ENCODE results near the gene GALT. TPM values are rescaled to one million over a fixed set of nuclear protein-coding genes. Genes with fewer than 3 reads are reported as not detected.

Gene GALT
- total RNA-seq, 2 experiments from 2014 or later, result 42.0 to 44.6 TPM

DNA sequence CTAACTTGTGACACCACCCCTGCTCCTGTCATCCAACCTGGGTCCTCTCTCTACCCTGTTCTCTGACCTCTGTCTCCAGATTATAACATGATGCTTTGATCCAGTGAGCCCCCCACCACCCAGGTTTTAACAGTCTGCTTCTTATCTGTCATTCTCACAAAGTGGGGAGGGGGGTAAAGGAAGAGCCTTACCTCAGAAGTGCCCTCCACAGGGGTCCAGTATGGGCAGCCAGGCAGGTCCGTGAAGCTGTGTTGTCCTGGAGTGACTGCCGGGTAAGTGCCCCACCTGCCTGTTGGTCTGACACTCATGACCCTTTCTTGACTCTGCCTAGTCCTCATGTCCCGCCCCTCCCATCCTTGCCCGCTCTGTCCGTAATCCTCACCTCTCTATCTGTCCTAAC, 8.9 kb downstream of the GALT start:
- CTCF ChIA-PET, result no interaction called here
- intact Hi-C loops (cut with micrococcal nuclease), result no loop called here
- Mint-ChIP-seq H3K27ac (no peak overlapping the region), H3K4me3 (no peak overlapping the region), H3K27me3 (ENCODE audit: low read depth) (no peaks in the 10 kb centered on the region), H3K4me1 (ENCODE audit: low read depth) (peaks cover 15% of the 10 kb centered on the region), H3K36me3 (ENCODE audit: low read depth) (peaks cover under 1% of the 10 kb centered on the region), H3K9me3 (no peaks in the 10 kb centered on the region)
- no peak for DNase-seq

DNA sequence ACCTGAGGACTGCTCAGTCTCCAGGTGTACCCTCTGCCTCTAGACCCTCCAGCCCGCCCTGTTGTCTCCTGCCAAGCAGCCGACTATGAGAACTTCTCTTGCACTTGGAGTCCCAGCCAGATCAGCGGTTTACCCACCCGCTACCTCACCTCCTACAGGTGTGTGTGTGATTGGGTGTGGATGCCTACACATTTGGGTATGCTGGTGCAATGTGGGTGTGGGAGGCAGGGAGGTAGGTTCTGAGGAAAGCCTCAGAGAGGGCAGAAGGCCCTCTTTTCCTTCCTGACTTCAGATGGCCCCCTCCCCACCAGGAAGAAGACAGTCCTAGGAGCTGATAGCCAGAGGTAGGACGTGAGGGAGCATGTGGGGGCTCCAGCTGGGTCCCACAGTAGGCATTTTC, 10.5 kb downstream of the GALT start:
- intact Hi-C loops (cut with micrococcal nuclease), result no loop called here
- H3K4me3 Mint-ChIP-seq, result no peak overlapping the region
- CTCF ChIA-PET, result interaction anchor here (1.1 kb wide), 1 partner anchor 8 kb away, joined by 3 read pairs; no protein-coding TSS in a partner anchor
- no peak for DNase-seq
- no peaks in the 10 kb centered on the region for H3K9me3 Mint-ChIP-seq
- peaks cover 3% of the 10 kb centered on the region for H3K36me3 Mint-ChIP-seq (ENCODE audit: low read depth)
- no peaks in the 10 kb centered on the region for H3K27me3 Mint-ChIP-seq (ENCODE audit: low read depth)
- no peak overlapping the region for H3K27ac Mint-ChIP-seq
- H3K4me1 Mint-ChIP-seq (ENCODE audit: low read depth), result peaks cover 24% of the 10 kb centered on the region

- no peak overlapping the region for H3K4me3 Mint-ChIP-seq
- intact Hi-C loops (cut with micrococcal nuclease), result no loop called here
Measured at GRCh38 chr9:34658461-34658860, 12.0 kb downstream of the GALT start.

DNA sequence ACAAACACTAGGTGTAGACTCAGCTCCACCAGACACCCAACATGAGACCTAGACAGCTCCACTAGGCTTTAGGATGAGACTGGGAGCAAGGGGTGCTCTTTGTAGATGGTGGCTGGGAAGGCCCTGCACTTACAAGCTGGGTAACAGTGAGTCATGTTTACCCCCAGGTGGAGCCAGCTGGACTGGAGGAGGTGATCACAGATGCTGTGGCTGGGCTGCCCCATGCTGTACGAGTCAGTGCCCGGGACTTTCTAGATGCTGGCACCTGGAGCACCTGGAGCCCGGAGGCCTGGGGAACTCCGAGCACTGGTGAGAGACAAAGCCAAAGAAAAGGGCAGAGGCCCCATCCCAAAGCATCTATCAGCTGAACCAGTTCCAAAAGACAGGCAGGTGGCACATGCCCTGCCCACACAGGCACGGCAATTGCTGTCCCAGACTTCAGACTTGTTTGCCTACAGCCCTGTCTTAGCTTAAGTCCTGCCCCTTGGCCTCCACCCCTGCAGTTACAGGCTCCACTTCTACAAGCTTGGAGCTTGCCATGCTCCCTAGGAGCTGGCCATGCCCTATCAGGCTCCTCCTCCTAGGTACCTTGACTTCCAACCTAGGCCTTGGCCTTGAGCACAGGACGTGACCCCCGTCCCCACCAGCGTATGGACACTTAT, 13.2 kb downstream of the GALT start:
- peak; percentile 45 for DNase-seq
- H3K4me3 Mint-ChIP-seq, result no peak overlapping the region
- intact Hi-C loops (cut with micrococcal nuclease), result loop anchor here (5.0 to 10.0 kb wide), 3 partner anchors 328 to 1475 kb away; partner anchors contain the start of genes DNAJB5, GLIPR2 and TESK1
- no peak overlapping the region for H3K27ac Mint-ChIP-seq
- peaks cover 37% of the 10 kb centered on the region for H3K4me1 Mint-ChIP-seq (ENCODE audit: low read depth)
- H3K36me3 Mint-ChIP-seq (ENCODE audit: low read depth), result peaks cover 3% of the 10 kb centered on the region
- no peaks in the 10 kb centered on the region for H3K27me3 Mint-ChIP-seq (ENCODE audit: low read depth)
- no peaks in the 10 kb centered on the region for H3K9me3 Mint-ChIP-seq
- CTCF ChIA-PET, result interaction anchor here (0.8 to 5.8 kb wide), 3 partner anchors 12 to 43 kb away, joined by 3 to 40 read pairs (median 4); partner anchors contain the start of genes DCTN3 and GALT

More at GRCh38 chr9:34658461-34658860, 12.0 kb downstream of the GALT start:
- CTCF ChIA-PET, result no interaction called here
- no peak overlapping the region for H3K27ac Mint-ChIP-seq
- no peaks in the 10 kb centered on the region for H3K9me3 Mint-ChIP-seq
- H3K4me1 Mint-ChIP-seq (ENCODE audit: low read depth), result peaks cover 24% of the 10 kb centered on the region
- DNase-seq, result no peak
- no peaks in the 10 kb centered on the region for H3K27me3 Mint-ChIP-seq (ENCODE audit: low read depth)
- peaks cover 3% of the 10 kb centered on the region for H3K36me3 Mint-ChIP-seq (ENCODE audit: low read depth)

DNA sequence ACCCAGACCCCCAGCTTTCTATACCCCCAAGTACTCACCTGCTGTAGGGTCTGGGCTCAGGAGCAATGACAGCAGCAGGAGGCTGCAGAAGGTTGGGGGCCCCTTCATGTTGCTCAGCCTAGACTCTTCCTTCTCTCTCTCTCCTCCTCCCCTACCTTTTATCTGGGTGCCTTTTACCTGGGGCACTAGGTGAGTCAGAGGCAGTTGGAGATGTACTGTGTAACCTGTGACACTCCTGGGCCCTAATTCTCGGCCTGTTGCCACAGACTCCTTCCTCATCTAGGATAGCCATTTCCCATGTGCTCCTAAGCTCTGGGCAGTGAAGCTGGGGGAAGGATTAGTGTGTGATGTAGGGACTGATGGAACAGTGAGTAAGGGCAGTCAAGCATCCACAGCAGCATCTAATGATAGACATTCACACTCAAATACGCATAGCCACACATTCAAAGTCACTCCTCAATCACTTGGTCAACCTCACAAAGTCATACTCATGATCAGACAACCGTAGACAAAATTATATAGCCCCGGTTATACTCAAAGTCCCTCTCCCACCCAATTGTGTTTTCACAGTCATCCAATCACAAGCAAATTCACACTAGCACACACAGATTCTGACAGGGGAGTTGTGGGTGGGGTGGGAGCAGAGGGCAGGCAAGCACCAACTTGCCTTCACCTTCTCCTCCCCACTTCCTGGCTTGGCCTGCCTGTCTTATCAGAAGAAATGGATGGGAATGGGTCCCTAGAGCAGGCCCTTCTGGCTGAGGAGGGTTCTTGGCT, 16.2 kb downstream of the GALT start, which contains the start of gene CCL27:
Gene CCL27 (minus strand): TSS at position 132 of the 777 bp plus-strand sequence. CDS start 24 bp downstream, at position 108.
- H3K27me3 Mint-ChIP-seq (ENCODE audit: low read depth), result no peaks in the 10 kb centered on the region
- intact Hi-C loops (cut with micrococcal nuclease), result loop anchor here (5.0 to 10.0 kb wide), 3 partner anchors 325 to 1472 kb away; partner anchors contain the start of genes DNAJB5, GLIPR2 and TESK1
- H3K27ac Mint-ChIP-seq, result peak within 1 kb of the TSS; percentile 74
- peak; percentile 17 for DNase-seq
- H3K4me1 Mint-ChIP-seq (ENCODE audit: low read depth), result peaks cover 43% of the 10 kb centered on the region
- H3K4me3 Mint-ChIP-seq, result no peak within 1 kb of the TSS
- CTCF ChIA-PET, result interaction anchor here (0.6 to 5.8 kb wide), 9 partner anchors 13 to 284 kb away, joined by 3 to 40 read pairs (median 6); partner anchors contain the start of gene GALT
- H3K36me3 Mint-ChIP-seq (ENCODE audit: low read depth), result peaks cover 3% of the 10 kb centered on the region
- H3K9me3 Mint-ChIP-seq, result no peaks in the 10 kb centered on the region

GRCh38 chr9:34663303-34663605, 16.8 kb downstream of the GALT start:
- no peaks in the 10 kb centered on the region for H3K27me3 Mint-ChIP-seq (ENCODE audit: low read depth)
- CTCF ChIA-PET, result interaction anchor here (1.0 to 5.8 kb wide), 7 partner anchors 12 to 284 kb away, joined by 3 to 40 read pairs (median 6); partner anchors contain the start of gene GALT
- intact Hi-C loops (cut with micrococcal nuclease), result loop anchor here (5.0 to 10.0 kb wide), 3 partner anchors 324 to 1472 kb away; partner anchors contain the start of genes DNAJB5, GLIPR2 and TESK1
- H3K4me3 Mint-ChIP-seq, result no peak overlapping the region
- peak overlapping the region; percentile 74 for H3K27ac Mint-ChIP-seq
- H3K4me1 Mint-ChIP-seq (ENCODE audit: low read depth), result peaks cover 43% of the 10 kb centered on the region
- peaks cover 3% of the 10 kb centered on the region for H3K36me3 Mint-ChIP-seq (ENCODE audit: low read depth)
- no peak for DNase-seq
- H3K9me3 Mint-ChIP-seq, result no peaks in the 10 kb centered on the region

GRCh38 chr9:34664281-34665066, 18.0 kb downstream of the GALT start:
- peaks cover 42% of the 10 kb centered on the region for H3K4me1 Mint-ChIP-seq (ENCODE audit: low read depth)

DNA sequence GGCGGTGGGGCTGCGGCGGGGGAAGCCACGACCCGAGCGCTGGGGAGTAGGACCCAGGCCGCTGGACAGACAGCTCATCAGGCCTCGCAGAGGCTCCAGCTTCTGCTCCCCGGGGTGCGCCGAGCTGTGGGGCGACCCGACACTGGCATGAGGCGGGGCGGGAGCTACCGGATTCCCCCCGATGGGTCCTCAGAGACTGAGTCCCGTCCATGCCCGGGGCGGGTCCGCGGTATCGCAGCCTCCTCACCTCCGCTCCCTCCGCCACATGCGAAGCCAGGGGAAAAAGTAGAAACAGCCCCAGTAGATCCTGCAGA, 18.5 kb downstream of the GALT start:
- CTCF ChIA-PET, result interaction anchor here (0.6 to 5.8 kb wide), 9 partner anchors 9 to 416 kb away, joined by 3 to 40 read pairs (median 3); partner anchors contain the start of genes CCL21, GALT and SIGMAR1
- intact Hi-C loops (cut with micrococcal nuclease), result loop anchor here (1.0 to 10.0 kb wide), 7 partner anchors 19 to 1470 kb away; partner anchors contain the start of genes GALT, GLIPR2, RPP25L and SIGMAR1
- DNase-seq, result no peak
- Mint-ChIP-seq H3K27me3 (ENCODE audit: low read depth) (no peaks in the 10 kb centered on the region), H3K9me3 (peaks cover 13% of the 10 kb centered on the region), H3K4me3 (peak overlapping the region; percentile 77), H3K27ac (no peak overlapping the region), H3K4me1 (ENCODE audit: low read depth) (peaks cover 41% of the 10 kb centered on the region), H3K36me3 (ENCODE audit: low read depth) (peaks cover 12% of the 10 kb centered on the region)

More at GRCh38 chr9:34664281-34665066, 18.0 kb downstream of the GALT start:
- no peaks in the 10 kb centered on the region for H3K27me3 Mint-ChIP-seq (ENCODE audit: low read depth)
- H3K4me3 Mint-ChIP-seq, result peak overlapping the region; percentile 77
- peak; percentile 88 for DNase-seq
- H3K27ac Mint-ChIP-seq, result peak overlapping the region; percentile 52
- peaks cover 9% of the 10 kb centered on the region for H3K9me3 Mint-ChIP-seq
- peaks cover 10% of the 10 kb centered on the region for H3K36me3 Mint-ChIP-seq (ENCODE audit: low read depth)
- CTCF ChIA-PET, result interaction anchor here (0.7 to 5.8 kb wide), 12 partner anchors 8 to 51 kb away, joined by 3 to 40 read pairs (median 4); partner anchors contain the start of genes CCL21, GALT and SIGMAR1
- intact Hi-C loops (cut with micrococcal nuclease), result loop anchor here (1.0 to 10.0 kb wide), 10 partner anchors 18 to 1470 kb away; partner anchors contain the start of genes DNAJB5, GALT, GLIPR2 and RPP25L

DNA sequence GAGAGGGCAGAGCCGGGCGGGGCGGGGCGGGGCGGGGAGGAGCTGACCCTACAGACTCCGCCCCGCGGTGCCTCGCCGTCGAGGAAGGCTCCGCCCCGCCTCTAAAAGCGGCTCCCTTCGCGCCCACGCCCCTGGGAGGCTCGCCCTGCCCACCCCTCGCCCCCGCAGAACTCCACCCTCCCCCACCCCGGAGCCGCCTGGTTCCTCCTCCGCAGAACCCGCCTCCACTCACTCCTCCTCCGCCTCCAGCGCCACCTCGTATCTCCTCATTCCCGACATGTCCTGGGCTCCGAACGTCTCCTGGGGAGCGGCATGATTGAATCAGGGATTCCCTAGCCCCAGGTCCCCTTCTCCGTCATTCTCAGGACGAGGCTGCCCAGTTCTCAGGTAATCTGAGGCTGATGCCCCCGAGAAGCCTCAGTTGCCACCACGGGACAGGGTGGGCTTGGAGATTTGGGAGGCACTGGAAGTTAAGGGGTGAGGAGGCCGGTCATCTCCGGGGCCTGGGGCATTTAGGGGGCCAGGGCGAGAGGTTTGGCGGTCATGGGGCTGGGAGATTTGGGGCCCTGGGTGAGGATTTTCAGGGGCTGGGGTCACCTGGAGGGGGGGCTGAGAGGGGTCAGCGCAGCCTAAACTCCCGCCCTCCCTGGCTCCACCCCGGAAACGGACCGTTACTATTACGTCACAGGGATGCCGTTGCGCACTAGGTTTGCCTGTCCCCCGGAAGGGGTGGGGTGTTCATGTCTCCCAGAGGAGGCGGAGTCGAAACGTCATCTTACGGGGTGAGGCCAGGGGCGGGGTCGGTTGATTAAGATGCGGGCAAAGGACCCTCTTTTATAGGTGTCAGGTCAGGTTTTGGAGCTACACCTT, 19.1 kb downstream of the GALT start:
- CTCF ChIA-PET, result interaction anchor here (0.6 to 5.8 kb wide), 9 partner anchors 9 to 416 kb away, joined by 3 to 40 read pairs (median 4); partner anchors contain the start of genes GALT and SIGMAR1
- peaks cover 39% of the 10 kb centered on the region for H3K4me1 Mint-ChIP-seq (ENCODE audit: low read depth)
- H3K27ac Mint-ChIP-seq, result peak overlapping the region; percentile 80
- intact Hi-C loops (cut with micrococcal nuclease), result loop anchor here (1.0 to 10.0 kb wide), 7 partner anchors 19 to 1469 kb away; partner anchors contain the start of genes GALT, GLIPR2, RPP25L and SIGMAR1
- peaks cover 10% of the 10 kb centered on the region for H3K36me3 Mint-ChIP-seq (ENCODE audit: low read depth)
- peaks cover 17% of the 10 kb centered on the region for H3K9me3 Mint-ChIP-seq
- H3K4me3 Mint-ChIP-seq, result peak overlapping the region; percentile 77
- H3K27me3 Mint-ChIP-seq (ENCODE audit: low read depth), result no peaks in the 10 kb centered on the region
- peak; percentile 93 for DNase-seq

DNA sequence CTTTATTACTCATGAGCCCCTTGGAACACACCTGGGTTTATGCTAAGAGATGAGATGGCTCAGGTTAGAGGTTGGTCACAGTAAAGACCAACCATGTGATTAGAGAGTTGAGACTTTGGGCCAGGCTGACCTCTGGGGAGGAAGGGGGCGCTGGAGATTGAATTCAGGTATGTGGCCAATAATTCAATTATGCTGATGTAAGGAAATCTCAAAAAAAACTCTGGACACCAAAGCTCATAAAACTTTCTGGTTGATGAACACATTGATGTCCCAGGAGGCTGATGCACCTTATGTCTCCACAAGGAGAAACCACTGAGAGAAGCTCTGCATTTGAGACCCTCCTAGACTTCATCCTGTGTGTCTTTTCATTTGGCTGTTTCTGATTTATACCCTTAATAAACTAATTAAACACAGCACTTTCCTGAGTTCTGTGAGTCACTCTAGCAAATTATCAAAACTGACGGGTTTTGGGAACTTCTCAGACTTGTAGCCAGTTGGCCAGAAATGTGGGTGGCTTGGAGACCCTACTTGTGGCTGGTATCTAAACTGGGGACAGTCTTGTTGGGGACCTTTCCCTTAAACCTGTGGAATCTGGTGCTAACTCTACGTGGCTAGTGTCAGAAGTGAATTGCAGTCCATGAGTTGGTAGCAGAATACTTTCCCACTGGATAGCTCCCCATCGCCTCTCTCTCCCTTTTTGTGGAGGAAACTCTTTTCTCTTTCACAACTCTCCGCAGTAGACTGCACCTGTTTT, 23.5 kb downstream of the GALT start:
- Mint-ChIP-seq H3K27me3 (ENCODE audit: low read depth) (no peaks in the 10 kb centered on the region), H3K4me3 (no peak overlapping the region), H3K9me3 (peaks cover 17% of the 10 kb centered on the region), H3K4me1 (ENCODE audit: low read depth) (peaks cover 5% of the 10 kb centered on the region), H3K27ac (no peak overlapping the region), H3K36me3 (ENCODE audit: low read depth) (peaks cover 10% of the 10 kb centered on the region)
- DNase-seq, result no peak
- intact Hi-C loops (cut with micrococcal nuclease), result loop anchor here (10.0 kb wide), 2 partner anchors 935 to 1465 kb away; partner anchors contain the start of genes GLIPR2 and TESK1
- CTCF ChIA-PET, result interaction anchor here (0.9 to 1.8 kb wide), 3 partner anchors 23 to 33 kb away, joined by 3 to 6 read pairs (median 3); partner anchors contain the start of gene GALT
